Neural cell (in vitro differentiated cells): ENCODE data around the gene CACNA2D4. TPM values are rescaled to one million over a fixed set of nuclear protein-coding genes. Genes with fewer than 3 reads are reported as not detected.

Source experiments
- H2AFZ ChIP-seq: fragments of 200-600, 300-800 bp; sonication (generic), shearing (Covaris generic); 2 replicates; pipeline ENCODE4 v1.6.0; 2014; ENCODE audit warnings: low read depth, mild to moderate bottlenecking, antibody characterized with exemption, low read length, moderate library complexity
- H3F3A ChIP-seq: fragments of 200-600 bp; shearing (Covaris generic); 2 replicates; pipeline ENCODE4 v1.6.1; 2016; ENCODE audit warnings: mild to moderate bottlenecking, moderate library complexity, mixed read lengths, antibody characterized with exemption, low read length; ENCODE audit not compliant: insufficient read depth, poor library complexity, severe bottlenecking
- H3K27ac ChIP-seq: fragments of 200-600, 300-800 bp; sonication (generic), shearing (Covaris generic); 2 replicates; pipeline ENCODE4 v1.5.1; 2014; ENCODE audit warnings: mild to moderate bottlenecking, low read length, moderate library complexity
- H3K27me3 ChIP-seq: fragments of 300-800, 200-600 bp; sonication (generic), shearing (Covaris generic); 2 replicates; pipeline ENCODE4 v1.6.0; 2014; ENCODE audit warnings: mild to moderate bottlenecking, low read depth, low read length, moderate library complexity; ENCODE audit not compliant: insufficient read depth
- H3K36me3 ChIP-seq: fragments of 300-800, 200-600 bp; sonication (generic), shearing (Covaris generic); 2 replicates; pipeline ENCODE4 v1.5.1; 2014; ENCODE audit warnings: mild to moderate bottlenecking, antibody characterized with exemption, low read length, moderate library complexity; ENCODE audit not compliant: insufficient read depth
- H3K4me2 ChIP-seq: fragments of 300-800, 200-600 bp; sonication (generic), shearing (Covaris generic); 2 replicates; pipeline ENCODE4 v1.6.0; 2014; ENCODE audit warnings: mild to moderate bottlenecking, low read length
- H3K4me3 ChIP-seq: fragments of 300-800, 200-600 bp; sonication (generic), shearing (Covaris generic); 2 replicates; pipeline ENCODE4 v1.5.1; 2014; ENCODE audit warnings: mild to moderate bottlenecking, low read length, moderate library complexity
- H3K79me2 ChIP-seq: fragments of 200-600 bp; shearing (Covaris generic); replicated peaks from 2 replicates; pipeline ENCODE4 v1.6.0; 2014; ENCODE audit warnings: mild to moderate bottlenecking, low read length, moderate library complexity; ENCODE audit not compliant: insufficient read depth
- H3K9ac ChIP-seq: fragments of 300-800, 200-600 bp; sonication (generic), shearing (Covaris generic); 2 replicates; pipeline ENCODE4 v1.6.1; 2016; ENCODE audit warnings: mild to moderate bottlenecking, low read length, mixed read lengths
- H3K9me2 ChIP-seq: fragments of 200-600 bp; shearing (Covaris generic); 2 replicates; pipeline ENCODE4 v1.6.1; 2016; ENCODE audit warnings: mild to moderate bottlenecking, low read length, mixed read lengths; ENCODE audit not compliant: insufficient read depth
- H3K9me3 ChIP-seq: fragments of 200-600, 300-800 bp; sonication (generic), shearing (Covaris generic); 2 replicates; pipeline ENCODE4 v1.6.1; 2016; ENCODE audit warnings: mild to moderate bottlenecking, mixed run types, low read length, moderate library complexity, mixed read lengths
- H4K20me1 ChIP-seq: fragments of 200-600 bp; shearing (Covaris generic); 2 replicates; pipeline ENCODE4 v1.6.1; 2016; ENCODE audit warnings: mild to moderate bottlenecking, mixed run types; ENCODE audit not compliant: insufficient read depth
- EP300 ChIP-seq: fragments of 450-650 bp; conservative IDR thresholded peaks from 2 replicates; pipeline ENCODE4 v1.6.1; 2014; ENCODE audit warnings: antibody characterized with exemption, mild to moderate bottlenecking, moderate library complexity; ENCODE audit not compliant: poor library complexity, severe bottlenecking
- EZH2 ChIP-seq: fragments of 200-600, 300-800 bp; shearing (Covaris generic), sonication (generic); IDR thresholded peaks from 2 replicates; pipeline ENCODE4 v1.6.1; 2014; ENCODE audit warnings: antibody characterized with exemption, low read length, borderline replicate concordance, mild to moderate bottlenecking; ENCODE audit not compliant: insufficient read depth, poor library complexity, severe bottlenecking
- MXI1 ChIP-seq: fragments of 450-650 bp; conservative IDR thresholded peaks from 2 replicates; pipeline ENCODE4 v1.6.1; 2014; ENCODE audit warnings: antibody characterized with exemption, mild to moderate bottlenecking; ENCODE audit not compliant: poor library complexity, severe bottlenecking
- POLR2AphosphoS5 ChIP-seq: IDR thresholded peaks from 2 replicates; pipeline ENCODE4 v1.6.1; 2012
- RAD21 ChIP-seq: fragments of 450-650 bp; conservative IDR thresholded peaks from 2 replicates; pipeline ENCODE4 v1.6.1; 2014; ENCODE audit warnings: antibody characterized with exemption, mild to moderate bottlenecking, moderate library complexity
- SMC3 ChIP-seq: fragments of 450-650 bp; conservative IDR thresholded peaks from 2 replicates; pipeline ENCODE4 v1.6.1; 2014; ENCODE audit warnings: antibody characterized with exemption, mild to moderate bottlenecking, moderate library complexity; ENCODE audit not compliant: poor library complexity
- TAF1 ChIP-seq: IDR thresholded peaks from 2 replicates; pipeline ENCODE4 v1.6.1; 2012; ENCODE audit warnings: low read depth
- polyA plus RNA-seq: library from polyadenylated mRNA; depleted of rRNA; stranded (reverse); fragments of >200 nt; gene quantifications from 2 replicates; pipeline ENCODE4 v1.2.3, GENCODE V29; 2014
- TF ChIP-seq, protein P1 (sequence below): IDR thresholded peaks from 2 replicates; pipeline ENCODE4 v1.6.1; 2012; ENCODE audit warnings: borderline replicate concordance
- TF ChIP-seq, protein P2 (sequence below): fragments of 450-650 bp; IDR thresholded peaks from 2 replicates; pipeline ENCODE4 v1.5.1; 2014; ENCODE audit warnings: antibody characterized with exemption, mild to moderate bottlenecking, moderate library complexity; ENCODE audit not compliant: poor library complexity, severe bottlenecking

CACNA2D4 gene
- polyA plus RNA-seq, 1 donor from 2014 or later: not detected

DNA sequence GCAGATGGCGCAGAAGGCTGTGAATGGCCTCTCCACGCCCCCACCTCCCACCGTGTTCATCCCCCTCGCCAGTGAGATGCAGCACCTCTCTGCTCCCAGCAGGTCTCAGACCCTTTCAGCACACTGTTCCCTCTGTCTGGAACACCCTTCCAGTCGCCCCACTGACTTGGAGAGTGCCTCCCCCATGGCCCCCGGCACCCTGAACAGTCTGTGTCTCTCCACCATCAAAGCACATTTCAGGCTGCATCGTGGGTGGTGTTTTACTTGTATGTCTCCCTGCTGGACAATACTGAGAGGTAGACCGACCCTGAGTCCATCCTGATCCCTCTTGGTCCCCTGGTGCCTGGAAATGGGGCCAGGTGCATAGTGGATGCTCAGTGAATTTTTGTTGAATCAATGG is 34.9 kb downstream of the CACNA2D4 start:
- H3K9me3 ChIP-seq: no peaks in the 10 kb centered on the region

DNA sequence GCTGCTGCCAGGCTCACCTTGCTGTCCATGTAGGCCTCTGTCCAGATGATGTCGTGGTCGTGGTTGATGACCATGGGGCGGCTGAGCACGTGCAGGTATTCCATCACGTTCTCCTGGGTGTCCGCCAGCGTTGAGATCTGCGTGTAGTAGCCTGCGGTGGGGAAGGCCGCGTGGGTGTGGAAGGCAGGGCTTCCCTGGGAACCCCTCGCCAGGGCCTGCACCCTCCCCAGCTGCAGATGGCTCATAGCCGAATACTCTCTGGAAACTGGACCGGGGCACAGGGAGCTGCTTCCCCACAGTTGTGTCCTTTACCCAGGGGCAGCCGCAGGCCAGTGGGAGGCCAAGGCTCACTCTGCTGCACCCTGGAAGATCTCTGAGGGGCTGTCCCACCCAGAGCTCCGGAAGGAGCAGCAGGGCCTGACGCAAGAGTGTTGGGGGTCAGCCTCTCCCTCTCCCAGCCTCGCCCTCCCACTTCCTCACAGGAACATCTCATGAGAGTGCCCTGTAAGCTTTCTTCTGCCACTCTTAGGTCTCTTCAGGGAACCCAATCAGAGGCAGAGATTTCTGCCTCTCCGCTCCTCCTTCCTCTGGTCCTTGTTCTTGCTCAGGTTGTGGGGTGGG is 35.5 kb downstream of the CACNA2D4 start:
- H3K9me2 ChIP-seq: no peaks in the 10 kb centered on the region
- no peaks in the 10 kb centered on the region for H4K20me1 ChIP-seq
- H3K27ac ChIP-seq: no peak overlapping the region
- H3F3A ChIP-seq: no peaks in the 10 kb centered on the region
- no peak overlapping the region for H2AFZ ChIP-seq
- no peaks in the 10 kb centered on the region for H3K9me3 ChIP-seq
- no peak overlapping the region for H3K9ac ChIP-seq
- H3K27me3 ChIP-seq: no peaks in the 10 kb centered on the region
- H3K79me2 ChIP-seq: no peaks in the 10 kb centered on the region
- TF ChIP-seq POLR2AphosphoS5 (no peak), EZH2 (no peak), RAD21 (no peak), SMC3 (no peak), TAF1 (no peak), MXI1 (no peak)
- TF ChIP-seq, protein P1, sequence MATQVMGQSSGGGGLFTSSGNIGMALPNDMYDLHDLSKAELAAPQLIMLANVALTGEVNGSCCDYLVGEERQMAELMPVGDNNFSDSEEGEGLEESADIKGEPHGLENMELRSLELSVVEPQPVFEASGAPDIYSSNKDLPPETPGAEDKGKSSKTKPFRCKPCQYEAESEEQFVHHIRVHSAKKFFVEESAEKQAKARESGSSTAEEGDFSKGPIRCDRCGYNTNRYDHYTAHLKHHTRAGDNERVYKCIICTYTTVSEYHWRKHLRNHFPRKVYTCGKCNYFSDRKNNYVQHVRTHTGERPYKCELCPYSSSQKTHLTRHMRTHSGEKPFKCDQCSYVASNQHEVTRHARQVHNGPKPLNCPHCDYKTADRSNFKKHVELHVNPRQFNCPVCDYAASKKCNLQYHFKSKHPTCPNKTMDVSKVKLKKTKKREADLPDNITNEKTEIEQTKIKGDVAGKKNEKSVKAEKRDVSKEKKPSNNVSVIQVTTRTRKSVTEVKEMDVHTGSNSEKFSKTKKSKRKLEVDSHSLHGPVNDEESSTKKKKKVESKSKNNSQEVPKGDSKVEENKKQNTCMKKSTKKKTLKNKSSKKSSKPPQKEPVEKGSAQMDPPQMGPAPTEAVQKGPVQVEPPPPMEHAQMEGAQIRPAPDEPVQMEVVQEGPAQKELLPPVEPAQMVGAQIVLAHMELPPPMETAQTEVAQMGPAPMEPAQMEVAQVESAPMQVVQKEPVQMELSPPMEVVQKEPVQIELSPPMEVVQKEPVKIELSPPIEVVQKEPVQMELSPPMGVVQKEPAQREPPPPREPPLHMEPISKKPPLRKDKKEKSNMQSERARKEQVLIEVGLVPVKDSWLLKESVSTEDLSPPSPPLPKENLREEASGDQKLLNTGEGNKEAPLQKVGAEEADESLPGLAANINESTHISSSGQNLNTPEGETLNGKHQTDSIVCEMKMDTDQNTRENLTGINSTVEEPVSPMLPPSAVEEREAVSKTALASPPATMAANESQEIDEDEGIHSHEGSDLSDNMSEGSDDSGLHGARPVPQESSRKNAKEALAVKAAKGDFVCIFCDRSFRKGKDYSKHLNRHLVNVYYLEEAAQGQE: no peak
- no peaks in the 10 kb centered on the region for H3K36me3 ChIP-seq
- H3K4me3 ChIP-seq: no peak overlapping the region
- no peak overlapping the region for H3K4me2 ChIP-seq

More for the DNA sequence above, 34.9 kb downstream of the CACNA2D4 start:
- no peak overlapping the region for H3K4me3 ChIP-seq
- H4K20me1 ChIP-seq: no peaks in the 10 kb centered on the region
- no peaks in the 10 kb centered on the region for H3F3A ChIP-seq
- no peak overlapping the region for H3K4me2 ChIP-seq
- no peak overlapping the region for H3K27ac ChIP-seq
- H3K79me2 ChIP-seq: no peaks in the 10 kb centered on the region
- no peak overlapping the region for H2AFZ ChIP-seq
- H3K9ac ChIP-seq: no peak overlapping the region
- no peaks in the 10 kb centered on the region for H3K27me3 ChIP-seq
- TF ChIP-seq TAF1: no peak
- no peak for TF ChIP-seq EP300
- TF ChIP-seq, protein P2, sequence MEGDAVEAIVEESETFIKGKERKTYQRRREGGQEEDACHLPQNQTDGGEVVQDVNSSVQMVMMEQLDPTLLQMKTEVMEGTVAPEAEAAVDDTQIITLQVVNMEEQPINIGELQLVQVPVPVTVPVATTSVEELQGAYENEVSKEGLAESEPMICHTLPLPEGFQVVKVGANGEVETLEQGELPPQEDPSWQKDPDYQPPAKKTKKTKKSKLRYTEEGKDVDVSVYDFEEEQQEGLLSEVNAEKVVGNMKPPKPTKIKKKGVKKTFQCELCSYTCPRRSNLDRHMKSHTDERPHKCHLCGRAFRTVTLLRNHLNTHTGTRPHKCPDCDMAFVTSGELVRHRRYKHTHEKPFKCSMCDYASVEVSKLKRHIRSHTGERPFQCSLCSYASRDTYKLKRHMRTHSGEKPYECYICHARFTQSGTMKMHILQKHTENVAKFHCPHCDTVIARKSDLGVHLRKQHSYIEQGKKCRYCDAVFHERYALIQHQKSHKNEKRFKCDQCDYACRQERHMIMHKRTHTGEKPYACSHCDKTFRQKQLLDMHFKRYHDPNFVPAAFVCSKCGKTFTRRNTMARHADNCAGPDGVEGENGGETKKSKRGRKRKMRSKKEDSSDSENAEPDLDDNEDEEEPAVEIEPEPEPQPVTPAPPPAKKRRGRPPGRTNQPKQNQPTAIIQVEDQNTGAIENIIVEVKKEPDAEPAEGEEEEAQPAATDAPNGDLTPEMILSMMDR: no peak
- no peak for TF ChIP-seq EZH2
- TF ChIP-seq MXI1: no peak
- no peak for TF ChIP-seq POLR2AphosphoS5
- TF ChIP-seq, protein P1: no peak
- no peak for TF ChIP-seq RAD21
- TF ChIP-seq SMC3: no peak
- no peaks in the 10 kb centered on the region for H3K36me3 ChIP-seq
- no peaks in the 10 kb centered on the region for H3K9me2 ChIP-seq
